Amniotic stem cell (primary cell): ENCODE data around the gene ACER1.
"Not testable (repeated sequence)": the region's sequence is repeated elsewhere in the genome, so short reads cannot be mapped to it uniquely, and the experiment has no call there.

Source experiments
- DNase-seq: peaks from one replicate; lab custom pipeline; 2025; lab: John Stamatoyannopoulos, UW

Gene ACER1

GRCh38 chr19:6355321-6356040, 22.1 kb upstream of the ACER1 start:
- not testable (repeated sequence) for DNase-seq

- no peak for DNase-seq
Measured at GRCh38 chr19:6354098-6354674, 20.8 kb upstream of the ACER1 start.

GRCh38 chr19:6352381-6353165, 19.2 kb upstream of the ACER1 start:
- DNase-seq, result no peak

GRCh38 chr19:6350688-6351087, 17.3 kb upstream of the ACER1 start:
- DNase-seq, result no peak

GRCh38 chr19:6349271-6349670, 15.9 kb upstream of the ACER1 start:
- DNase-seq, result not testable (repeated sequence)

- no peak for DNase-seq
Measured at GRCh38 chr19:6343462-6343861, 10.1 kb upstream of the ACER1 start.

GRCh38 chr19:6340493-6341201, 7.2 kb upstream of the ACER1 start:
- DNase-seq, result no peak

GRCh38 chr19:6334490-6335285, 1.3 kb upstream of the ACER1 start:
- no peak for DNase-seq

- DNase-seq, result no peak
Measured at GRCh38 chr19:6326815-6327214, 6.6 kb downstream of the ACER1 start.

- DNase-seq, result no peak
Measured at GRCh38 chr19:6325614-6326013, 7.8 kb downstream of the ACER1 start.

GRCh38 chr19:6324757-6325156, 8.7 kb downstream of the ACER1 start:
- no peak for DNase-seq

GRCh38 chr19:6322284-6322683, 11.1 kb downstream of the ACER1 start:
- no peak for DNase-seq

GRCh38 chr19:6319376-6319775, 14.0 kb downstream of the ACER1 start:
- no peak for DNase-seq

- DNase-seq, result no peak
Measured at GRCh38 chr19:6318772-6319171, 14.6 kb downstream of the ACER1 start.

- DNase-seq, result not testable (repeated sequence)
Measured at GRCh38 chr19:6315646-6316045, 17.8 kb downstream of the ACER1 start.

GRCh38 chr19:6313398-6313969, 19.9 kb downstream of the ACER1 start:
- DNase-seq, result no peak

- no peak for DNase-seq
Measured at GRCh38 chr19:6312018-6312417, 21.4 kb downstream of the ACER1 start.

GRCh38 chr19:6298413-6298812, 35.0 kb downstream of the ACER1 start:
- DNase-seq, result no peak

- no peak for DNase-seq
Measured at GRCh38 chr19:6297202-6297601, 36.2 kb downstream of the ACER1 start.

GRCh38 chr19:6292006-6292405, 41.4 kb downstream of the ACER1 start:
- no peak for DNase-seq

- no peak for DNase-seq
Measured at GRCh38 chr19:6288737-6289136, 44.7 kb downstream of the ACER1 start.
